ENCODE results near the gene LUC7L2. TPM values are rescaled to one million over a fixed set of nuclear protein-coding genes. Genes with fewer than 3 reads are reported as not detected.

The LUC7L2 gene
- total RNA-seq = 88.3 TPM

DNA sequence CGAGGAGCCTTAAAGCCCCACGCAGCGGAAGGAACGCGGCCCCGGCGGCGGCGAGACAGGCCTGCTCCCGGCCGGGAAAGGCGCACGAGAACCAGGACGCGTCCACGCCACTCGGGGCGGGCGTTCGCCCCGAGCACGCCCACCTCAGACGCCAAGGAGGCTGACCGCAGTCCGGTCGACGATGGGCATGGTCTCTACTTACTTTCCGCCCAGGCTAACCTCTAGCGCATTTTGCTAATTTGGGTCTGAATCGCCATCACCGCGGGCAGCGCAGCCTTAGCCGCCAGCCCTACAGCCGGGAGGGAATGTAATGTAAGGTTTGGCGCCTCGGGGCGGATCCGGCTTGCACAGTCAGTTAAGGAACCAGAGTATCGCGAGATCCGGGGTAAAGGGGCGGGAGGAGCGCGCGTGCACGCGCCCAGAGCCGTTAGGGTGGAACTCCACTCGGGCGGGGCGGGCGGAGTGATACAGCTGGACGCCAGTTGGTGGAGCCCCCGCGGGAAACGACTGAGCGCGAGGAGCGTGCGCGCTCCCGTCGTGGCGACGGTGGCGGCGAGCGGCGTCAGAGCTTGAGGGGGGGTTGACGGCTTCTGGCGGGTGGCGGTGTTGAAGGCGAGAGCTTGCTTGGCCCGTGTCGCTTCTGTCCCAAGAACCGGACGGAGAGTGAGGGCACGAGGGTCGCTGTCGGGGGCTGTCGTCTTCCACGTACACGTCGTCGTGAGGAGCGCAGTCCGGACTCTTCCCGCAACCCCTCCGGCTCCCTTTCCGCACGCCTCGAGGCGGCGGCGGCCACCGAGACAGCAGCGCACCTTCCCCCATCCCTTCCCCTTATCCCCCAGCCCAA, at the start of gene LUC7L2:
LUC7L2 (plus strand) TSS at position 529 of the 844 bp plus-strand sequence. CDS start 368 bp downstream, outside the sequence.

DNA sequence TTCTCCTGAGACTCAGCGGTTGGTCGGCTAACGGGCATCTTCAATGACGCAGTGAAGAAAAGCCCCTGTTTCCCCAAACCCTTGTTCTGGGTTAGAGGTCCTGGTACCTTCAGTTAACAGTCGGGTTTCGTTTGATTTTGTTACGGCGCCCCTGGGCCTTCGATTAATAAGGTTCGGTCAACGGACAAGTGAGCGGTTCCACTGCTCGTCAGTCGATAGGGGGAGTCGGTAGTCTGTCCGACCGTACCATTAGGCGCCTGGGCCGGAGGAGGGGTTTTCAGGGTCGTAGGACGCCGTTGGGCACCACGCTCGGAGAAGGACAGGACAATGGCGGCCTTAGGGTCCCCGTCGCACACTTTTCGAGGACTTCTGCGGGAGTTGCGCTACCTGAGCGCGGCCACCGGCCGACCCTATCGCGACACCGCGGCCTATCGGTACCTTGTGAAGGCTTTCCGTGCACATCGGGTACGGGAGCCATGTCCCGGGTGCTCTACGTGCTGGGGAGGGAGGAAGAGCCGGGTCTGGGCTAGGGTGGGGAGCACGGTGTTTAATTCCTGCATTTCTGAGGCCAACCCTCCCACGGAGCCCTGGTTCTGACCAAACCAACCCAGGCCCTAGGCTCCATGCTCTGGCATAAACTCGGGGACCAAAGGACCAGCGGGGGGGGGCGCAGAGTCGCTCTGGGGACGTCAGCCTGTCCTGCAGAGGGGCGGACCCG, 18.5 kb upstream of the LUC7L2 start, which contains the start of gene FMC1:
FMC1 (plus strand) TSS at position 280 of the 718 bp plus-strand sequence; CDS start at position 328, 48 bp downstream.

Small RNA genes within 50 kb of the gene (small RNA-seq; reads per million reads assigned to genes)
- gene RNU6-206P (ENCODE audit: low replicate concordance) (not detected), gene RNU6-911P (ENCODE audit: low replicate concordance) (not detected)

Other genes with a start within 250 kb of the LUC7L2 start
- 52.9 TPM for gene UBN2, start 128.7 kb upstream of the LUC7L2 start, total RNA-seq
- gene FMC1, start 18.6 kb upstream of the LUC7L2 start, total RNA-seq = 7.2 TPM
- not detected for gene KLRG2, start 123.8 kb downstream of the LUC7L2 start, total RNA-seq
- 1.9 TPM for gene CLEC2L, start 163.8 kb downstream of the LUC7L2 start, total RNA-seq

All from parietal lobe (tissue), 2 donors.